Eye (tissue), 1 donor: ENCODE measurements around the gene CDKN1C.

Source experiments
- DNase-seq: peaks from one replicate; pipeline ENCODE4 v3.0.0-alpha.2; 2015

The CDKN1C gene

DNA sequence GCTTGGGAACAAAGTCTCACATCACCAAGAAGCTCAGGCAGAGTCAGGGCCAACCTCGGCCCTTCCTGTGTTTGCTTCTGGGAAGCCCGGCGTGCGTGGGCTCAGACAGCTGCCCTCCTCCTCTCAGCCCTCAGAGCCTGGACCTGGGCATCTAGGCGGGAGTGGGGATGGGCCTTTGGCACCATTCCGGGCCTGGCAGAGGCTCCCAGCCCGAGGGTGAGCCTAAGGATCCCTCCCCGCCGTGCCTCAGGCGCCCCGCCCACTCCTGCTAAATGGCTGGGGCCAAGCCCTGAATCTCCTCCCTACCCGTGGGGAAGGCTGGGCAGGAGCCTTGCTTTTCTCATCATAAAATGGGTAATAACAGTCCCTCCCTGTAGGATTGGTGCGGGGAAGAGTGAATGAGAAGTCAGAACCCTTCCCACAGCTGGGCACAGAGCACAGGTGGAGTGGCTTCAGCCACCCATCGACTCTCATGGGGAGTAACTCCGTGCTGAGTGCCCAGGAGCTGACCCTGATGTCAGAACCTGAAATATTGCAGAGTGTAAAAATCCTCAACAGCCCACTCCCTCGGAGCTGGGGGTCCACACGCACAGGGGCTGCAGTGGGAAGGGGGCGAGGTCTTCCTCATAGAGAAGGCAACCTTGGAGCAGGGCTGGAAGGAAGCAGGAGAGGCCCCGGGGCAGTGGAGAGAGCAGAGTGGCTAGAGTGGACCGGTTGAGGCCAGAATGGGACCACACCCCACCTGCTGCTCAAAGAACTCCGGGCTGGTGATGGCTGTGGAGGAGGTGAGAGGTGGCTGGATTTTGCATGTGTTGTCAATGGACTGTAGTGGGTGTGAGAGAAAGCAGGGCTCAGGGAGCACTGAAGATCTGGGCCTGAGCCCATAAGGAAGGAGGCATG, 18.8 kb upstream of the CDKN1C start:
- DNase-seq = no peak

- DNase-seq = no peak
Observed at GRCh38 chr11:2903672-2904011, 18.1 kb upstream of the CDKN1C start.

DNA sequence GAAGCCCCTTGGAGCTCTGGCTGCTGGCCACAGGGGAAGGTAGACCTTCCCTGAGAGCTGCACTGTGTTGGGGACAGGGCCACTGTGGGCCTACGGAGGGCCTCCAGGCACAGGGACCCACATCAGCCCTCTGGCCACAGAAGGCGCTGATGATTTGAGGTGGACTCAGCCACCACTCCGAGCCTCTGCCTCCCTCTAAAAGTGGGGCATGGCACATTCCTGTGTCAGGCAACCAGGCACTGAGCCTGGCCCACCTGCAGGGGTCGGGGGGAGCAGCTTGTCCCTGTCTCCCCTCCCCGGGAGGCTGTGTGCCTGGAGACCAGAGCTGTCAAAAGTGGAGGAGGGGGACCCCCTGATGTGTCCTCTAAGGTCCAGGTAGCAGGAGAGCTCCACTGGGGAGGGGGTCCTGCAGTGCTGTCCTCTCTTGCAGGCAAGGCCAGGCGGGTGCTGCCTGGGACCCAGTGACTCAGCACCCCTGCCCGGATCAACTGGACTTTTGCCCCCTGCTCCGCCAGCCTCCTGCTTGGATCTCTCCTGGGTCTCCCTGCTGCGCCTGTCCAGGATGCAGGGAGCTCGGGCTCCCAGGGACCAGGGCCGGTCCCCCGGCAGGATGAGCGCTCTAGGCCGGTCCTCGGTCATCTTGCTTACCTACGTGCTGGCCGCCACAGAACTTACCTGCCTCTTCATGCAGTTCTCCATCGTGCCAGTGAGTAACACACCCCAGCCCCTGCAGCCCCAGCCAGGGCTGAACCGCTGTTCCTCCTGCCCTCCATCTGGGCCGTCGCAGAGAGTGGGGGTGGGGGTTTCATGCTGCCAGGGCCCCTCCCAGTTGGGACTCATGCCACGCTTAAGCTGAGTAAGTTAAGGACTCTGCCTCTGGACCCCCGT, 17.5 kb upstream of the CDKN1C start:
- no peak for DNase-seq

DNA sequence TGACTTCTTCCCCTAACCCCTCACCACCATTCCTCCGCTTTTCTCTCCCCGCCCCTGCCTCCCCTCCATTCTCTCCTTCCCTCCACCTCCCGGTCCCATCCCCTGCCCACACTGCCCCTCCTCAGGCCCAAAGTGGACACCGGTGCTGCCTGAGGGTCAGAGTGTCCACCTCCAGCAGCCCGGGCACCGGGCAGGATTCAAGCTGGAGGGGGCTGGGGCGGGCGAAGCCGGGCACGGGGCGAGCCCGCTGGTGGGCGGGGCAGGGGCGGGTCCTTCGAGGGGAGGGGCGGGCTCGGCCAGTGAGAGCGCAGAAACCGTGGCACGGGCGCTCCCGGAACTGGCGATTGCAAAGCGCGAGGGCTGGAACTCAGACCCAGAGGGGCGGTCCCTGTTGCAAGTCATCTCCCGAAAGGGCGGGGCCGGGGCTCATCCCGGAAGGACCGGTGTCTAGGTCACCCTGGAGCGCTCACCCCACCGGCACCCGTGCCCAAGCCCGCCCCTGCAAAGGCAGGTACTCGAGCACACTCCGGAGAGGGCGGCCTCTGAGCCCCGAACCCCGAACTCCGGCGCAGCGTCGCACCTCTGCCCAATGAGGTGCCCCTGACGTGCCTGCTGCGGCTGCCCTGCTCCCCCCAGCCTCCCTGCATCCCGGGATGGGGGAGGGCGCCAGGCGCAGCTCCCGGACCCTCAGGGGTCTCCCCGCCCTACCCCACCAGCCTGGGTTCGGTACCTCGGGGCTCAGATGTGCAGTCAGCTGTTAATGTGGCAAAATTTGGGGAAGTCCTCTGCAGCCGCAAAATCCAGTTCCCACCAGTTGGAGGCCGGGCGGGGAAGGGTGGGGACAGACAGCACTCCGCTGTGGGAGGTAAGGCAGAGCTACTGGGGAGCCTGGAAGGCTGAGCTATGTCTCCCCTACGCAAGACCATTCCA, 16.5 kb upstream of the CDKN1C start:
- DNase-seq = peak; percentile 89

DNA sequence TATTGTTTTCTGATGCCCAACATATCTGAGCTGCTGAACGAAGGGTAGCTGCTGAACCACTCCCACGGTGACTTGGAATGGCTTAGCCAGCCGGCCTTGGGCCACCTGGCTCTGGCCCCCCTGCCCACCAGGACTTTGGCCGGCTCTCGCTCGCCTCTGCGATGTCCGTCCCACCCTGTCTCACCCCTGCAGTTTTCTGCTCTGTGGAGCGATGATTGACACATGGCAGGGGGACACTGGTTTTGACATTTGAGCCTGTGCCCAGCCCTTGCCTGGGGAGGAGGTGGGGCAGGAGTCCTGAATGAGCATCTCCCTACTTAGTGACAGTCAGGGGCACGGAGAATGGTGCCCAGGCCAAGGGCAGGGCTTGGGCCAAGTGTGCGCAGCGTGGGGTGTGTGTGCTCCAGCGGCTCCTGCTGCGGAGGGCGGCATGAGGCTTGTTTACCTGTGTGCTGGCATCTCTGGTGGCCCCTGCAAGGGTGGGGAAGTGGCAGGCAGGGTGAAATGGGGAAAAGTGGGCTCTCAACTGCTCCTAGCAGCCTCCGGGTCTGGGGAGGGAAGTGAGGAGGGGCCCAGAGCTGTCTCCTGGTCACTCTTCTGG, 15.7 kb upstream of the CDKN1C start:
- no peak for DNase-seq

DNA sequence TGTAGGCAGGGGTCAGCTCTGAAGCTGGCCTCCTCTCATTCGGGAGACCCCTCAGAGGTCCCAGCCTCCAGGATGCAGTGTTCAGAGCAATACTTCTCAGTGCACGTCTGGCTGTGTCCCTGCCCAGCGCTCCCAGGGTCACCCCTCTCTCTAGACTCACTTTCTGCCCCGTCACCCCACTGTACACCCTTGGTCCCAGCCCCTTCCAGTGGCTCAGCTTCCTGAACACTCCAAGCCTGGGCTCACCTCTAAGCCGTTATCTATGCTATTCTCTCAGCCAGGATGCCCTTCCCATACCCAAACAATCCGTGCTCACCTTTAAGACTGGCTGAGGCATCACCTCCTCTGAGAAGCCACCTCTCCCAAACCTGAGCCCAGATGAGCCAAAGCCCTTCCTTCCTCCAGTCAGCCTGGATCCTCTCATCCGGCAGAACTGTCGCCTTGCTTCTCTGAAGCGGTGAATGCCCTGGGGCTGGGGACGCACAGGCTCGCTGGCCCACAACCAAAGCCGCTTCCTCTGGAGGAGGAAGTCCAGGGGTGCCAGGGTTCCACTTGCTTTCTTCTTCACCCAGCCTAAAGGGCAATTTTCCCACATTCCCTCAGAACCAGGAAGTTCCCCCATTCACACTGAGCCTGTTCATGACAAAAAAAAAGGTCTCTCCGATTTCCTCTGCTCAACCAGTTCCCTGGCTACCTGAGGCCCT, 13.7 kb upstream of the CDKN1C start:
- no peak for DNase-seq

DNA sequence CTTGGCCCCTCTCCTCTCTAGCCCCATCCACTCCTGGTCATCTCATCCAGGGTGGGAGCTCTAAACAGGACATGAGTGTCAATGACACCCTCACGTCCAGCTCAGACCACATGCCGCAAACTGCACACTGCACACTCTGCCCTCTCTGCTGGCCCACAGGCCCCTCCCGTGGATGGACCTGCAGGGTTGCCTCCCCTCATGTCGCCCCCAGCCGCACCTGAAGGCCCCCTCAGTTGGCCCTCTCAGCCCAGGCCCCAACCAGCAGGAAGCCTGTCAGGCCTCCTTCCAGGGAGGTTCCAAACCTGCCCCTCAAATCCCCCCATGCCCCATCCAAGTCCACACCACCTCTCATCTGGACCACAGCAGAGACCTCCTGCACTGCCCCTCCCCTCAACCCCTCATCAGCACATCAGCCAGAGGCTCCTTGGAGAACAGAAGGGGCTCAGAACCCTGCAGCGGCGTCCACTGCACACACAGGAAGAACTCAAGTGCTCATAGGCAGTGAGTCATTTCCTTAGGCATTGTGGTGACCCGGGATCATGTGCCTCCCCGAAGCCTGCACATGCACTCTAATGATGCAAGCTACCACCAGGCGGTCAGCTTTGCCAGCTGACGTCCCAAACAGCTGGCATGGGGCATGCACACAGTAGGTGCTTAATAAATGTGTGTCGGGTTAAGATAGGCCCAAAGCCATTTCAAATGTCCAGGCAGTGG, 12.9 kb upstream of the CDKN1C start:
- DNase-seq = no peak

GRCh38 chr11:2897048-2897447, 11.5 kb upstream of the CDKN1C start:
- DNase-seq = no peak

DNA sequence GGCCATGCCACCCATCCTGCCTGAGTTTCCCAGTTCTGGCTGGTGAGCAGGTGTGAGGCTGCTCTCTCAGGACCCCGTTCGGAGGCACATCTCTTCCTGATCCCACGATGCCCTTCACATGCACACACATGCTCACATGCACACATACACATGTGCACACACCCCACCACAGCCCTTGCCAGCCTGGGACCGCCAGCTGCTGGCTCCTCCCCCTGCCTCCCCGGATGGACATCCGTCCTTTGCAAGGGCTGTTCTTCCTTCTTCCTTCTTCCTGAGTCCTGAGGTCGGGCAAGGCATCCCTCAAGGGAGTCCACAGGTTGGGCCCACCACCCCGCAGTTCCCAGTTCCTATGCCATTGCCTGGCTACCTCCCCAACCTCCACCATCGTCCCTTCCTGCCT, 10.5 kb upstream of the CDKN1C start:
- no peak for DNase-seq

DNA sequence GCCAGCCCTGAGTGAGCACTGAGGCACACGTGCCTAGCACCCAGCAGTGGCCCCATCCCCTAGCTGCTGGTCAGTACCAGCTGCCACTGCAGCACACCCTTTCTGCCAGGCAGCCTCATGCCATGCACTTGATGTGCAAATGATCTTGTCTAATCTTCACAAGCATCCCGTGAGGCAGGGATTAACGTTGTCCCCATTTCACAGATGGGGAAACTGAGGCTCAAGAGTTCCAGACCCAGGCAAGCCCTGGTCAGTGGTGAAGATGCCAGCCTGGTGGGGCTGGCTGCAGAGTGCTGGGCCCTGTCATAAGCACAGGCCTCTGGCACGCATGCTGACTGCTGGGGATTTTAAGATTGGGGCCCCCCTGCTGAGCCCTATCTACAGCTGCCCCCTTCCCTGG, 8.4 kb upstream of the CDKN1C start:
- no peak for DNase-seq

DNA sequence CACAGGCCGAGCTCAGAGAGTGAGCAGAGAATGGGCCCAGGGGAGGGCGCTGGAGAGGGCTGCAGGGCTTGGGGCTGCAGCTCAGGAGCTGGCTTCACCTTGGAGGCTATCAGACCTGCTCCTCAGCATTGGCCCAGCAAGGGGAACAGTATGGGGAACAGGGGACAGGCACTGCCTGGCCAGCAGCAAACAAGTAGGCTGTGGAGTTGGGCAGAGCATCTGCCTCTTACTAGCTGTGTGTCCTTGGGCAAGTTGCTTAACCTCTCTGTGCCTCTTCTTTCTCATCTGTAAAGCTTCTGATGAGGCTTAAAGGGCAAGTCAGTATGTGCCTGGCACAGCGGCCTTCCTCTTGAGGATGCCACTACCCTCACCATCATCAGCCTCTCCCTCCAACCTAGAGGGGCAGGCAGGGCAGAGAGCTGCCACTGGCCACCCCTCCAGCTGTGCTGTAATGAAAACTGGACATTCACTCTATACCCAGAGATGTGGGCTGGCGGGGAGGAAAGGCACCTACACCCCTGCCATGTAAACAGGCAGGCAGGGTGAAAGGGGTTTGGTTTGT, 7.5 kb upstream of the CDKN1C start:
- DNase-seq = no peak

DNA sequence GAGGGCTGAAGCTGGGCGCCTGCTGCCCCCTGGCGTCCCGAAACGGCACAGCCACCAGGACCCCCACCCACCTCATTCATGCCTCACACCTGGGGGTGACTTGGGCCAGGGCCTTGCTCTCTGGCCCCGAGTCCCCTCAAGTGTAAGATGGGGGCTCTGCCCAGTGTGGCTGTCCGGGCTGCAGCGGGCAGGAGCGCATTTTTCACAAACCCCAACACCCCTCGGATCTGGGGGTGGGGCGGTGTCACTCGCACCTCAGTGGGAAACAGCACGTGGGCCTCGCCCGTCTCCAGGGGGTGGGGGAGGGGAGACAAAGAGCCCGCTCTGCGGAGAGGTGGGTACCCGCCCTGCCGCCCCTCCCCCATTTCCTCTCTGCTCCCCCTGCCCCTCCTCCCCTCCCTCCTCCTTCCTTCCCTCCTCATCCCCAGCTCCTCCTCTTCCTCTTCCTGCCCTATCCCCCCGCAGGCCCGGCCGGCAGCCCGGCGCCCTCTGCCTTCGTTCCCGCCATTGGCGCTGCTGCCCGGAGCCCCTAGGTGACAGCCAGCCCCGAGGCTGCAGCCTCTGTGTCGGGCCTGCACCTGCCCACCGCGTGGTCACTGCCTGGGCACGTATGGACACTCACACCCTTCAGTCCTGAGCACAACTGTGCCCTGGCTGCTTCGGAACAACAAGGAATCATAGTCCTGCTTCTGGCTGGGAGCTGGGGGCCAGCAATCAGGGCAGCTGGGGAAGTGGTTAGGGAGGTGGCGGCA, 6.8 kb upstream of the CDKN1C start:
- DNase-seq = peak; percentile 91

DNA sequence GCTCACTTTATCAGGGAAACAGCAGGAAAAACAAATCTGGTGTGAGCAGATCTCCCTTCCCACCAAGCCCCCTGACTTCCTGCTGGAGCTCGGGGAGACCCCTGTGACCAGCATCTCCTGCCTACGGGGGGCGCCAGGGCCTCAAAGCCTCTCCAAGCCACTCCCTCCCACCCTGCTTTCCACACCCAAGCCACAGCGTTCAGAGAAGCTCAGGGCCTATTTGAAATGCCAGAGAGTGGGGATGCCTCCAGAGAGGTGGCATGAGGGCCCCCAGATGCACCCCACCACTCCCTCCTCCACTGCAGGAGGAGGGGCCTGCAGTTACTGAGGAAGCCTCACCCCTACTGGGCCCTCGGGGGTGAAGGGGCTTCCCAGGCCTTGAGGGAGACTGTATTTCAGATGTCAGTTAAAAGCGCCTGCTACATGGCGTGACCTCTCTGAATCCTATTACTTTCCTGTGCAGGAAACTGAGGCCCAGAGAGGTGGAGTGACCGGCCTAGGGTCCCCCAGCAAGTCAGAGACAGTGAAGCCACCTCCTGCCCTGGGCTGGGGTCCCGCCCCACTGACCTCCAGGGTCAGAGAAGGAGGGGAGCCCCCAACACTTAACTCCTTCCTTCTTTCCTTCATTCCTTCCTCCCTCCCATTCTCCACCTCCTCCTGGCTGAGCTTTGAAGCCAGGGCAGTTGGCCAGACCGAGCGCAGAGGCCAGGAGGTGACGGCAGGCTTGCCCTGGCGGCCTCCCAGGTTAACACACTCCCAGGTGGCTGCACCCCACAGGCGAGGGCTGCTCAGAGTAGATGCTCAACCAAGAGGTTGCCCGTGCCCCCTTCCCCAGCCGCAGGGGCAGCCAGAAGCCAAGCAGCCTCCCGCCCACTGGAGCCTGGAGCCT, 6.0 kb upstream of the CDKN1C start:
- DNase-seq = peak; percentile 42

- peak; percentile 49 for DNase-seq
Observed at GRCh38 chr11:2890466-2891294, 5.1 kb upstream of the CDKN1C start.

DNA sequence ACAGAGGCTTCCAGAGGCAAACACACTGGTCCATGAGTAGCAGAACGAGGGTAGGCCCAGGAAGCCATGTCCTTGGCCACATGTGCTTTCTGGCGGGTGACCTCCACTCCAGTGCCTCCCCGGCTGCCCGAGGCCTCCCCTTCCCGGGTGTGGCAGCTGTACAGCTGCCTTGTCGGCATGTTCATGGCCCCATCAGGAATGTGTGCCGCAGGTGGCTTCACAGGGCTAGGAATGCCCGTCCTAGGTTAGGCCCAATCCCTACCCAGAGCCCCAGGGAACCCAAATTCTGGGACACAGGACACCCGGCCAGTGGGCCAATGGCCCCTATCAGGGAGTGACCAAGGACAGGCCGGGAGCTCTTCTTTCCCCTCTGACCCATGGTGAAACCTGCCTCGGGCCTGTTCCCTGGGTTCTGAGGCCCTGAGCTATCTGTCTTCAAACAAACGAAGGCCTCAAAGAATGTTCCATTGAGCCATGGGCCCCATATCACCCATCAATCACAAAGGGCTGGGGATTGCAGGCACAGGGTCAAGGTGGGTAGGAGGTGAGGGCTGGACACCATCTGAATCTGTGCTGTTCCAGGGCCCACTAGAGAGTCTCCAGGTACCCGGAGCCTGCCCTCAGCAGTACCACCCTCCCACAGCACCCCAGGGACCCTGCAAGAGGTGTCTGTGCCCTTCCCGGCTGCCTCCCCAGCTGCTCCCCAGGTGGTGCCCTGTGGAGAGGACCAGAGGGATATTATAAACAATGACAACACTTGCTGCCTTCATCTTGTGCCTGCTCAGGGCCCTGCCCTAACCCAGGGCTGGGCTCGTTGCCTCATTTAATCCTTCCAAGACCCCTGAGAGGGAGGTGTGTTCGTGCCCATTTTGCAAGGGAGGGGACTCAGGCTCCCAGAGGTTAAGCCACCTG, 4.0 kb upstream of the CDKN1C start:
- no peak for DNase-seq

DNA sequence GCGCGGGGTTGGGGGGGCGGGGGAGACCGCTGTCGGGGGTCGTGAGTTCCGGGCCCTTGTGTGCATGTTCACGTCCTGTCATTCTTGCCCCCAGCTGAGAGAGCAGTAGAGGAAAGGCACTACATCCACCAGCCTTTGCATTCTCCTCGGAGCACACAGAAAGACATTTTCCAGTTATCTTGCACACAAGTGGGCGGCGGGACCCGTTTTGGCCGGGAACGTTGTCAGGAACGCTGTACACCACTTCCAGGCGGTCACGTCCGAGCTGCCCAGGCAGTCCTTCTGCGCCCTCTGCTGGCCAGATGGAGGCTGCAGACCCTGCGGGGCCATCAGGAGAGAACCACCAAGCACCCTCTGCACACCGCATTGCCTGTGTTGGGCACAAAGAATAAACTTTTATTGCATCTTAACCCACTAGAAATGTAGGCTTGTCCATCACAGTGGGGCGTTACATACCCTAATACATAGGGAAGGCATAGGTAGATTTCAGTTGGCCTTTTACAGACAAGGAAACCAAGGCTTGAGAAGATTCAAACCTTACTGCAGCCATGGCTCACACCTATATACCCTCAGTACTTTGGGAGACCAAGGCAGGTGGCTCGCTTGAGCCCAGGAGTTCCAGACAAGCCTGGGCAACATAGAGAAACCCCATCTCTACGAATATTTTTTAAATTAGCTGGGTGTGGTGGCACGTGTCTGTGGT, 2.8 kb upstream of the CDKN1C start:
- DNase-seq = peak; percentile 96
